ENCODE measurements around the gene SEC11C.

DNA sequence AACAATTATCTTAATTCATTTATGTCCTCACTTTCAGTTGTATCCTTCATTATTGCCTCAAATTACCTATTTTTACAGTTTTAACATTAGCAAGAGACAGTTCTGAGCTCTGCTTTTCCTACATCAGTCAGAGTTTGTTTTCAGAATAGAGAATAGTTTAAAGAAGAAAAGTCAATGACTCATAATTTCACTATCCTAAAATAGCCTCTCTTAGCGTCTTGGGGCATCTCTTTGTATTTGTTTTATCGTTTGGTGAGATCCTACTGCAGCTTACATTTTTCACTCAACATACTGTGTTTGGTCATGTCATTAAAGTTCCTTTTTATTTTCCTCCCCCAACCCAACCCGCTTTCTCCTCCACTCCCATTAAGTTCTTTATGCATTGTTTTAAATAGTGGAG lies 3.8 kb downstream of the SEC11C start:
- TF ChIP-seq, protein P1, sequence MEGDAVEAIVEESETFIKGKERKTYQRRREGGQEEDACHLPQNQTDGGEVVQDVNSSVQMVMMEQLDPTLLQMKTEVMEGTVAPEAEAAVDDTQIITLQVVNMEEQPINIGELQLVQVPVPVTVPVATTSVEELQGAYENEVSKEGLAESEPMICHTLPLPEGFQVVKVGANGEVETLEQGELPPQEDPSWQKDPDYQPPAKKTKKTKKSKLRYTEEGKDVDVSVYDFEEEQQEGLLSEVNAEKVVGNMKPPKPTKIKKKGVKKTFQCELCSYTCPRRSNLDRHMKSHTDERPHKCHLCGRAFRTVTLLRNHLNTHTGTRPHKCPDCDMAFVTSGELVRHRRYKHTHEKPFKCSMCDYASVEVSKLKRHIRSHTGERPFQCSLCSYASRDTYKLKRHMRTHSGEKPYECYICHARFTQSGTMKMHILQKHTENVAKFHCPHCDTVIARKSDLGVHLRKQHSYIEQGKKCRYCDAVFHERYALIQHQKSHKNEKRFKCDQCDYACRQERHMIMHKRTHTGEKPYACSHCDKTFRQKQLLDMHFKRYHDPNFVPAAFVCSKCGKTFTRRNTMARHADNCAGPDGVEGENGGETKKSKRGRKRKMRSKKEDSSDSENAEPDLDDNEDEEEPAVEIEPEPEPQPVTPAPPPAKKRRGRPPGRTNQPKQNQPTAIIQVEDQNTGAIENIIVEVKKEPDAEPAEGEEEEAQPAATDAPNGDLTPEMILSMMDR (conservative IDR thresholded peaks at IDR 0.05; ENCODE audit: low read depth, low read length), result no peak
- TF ChIP-seq EZH2 (IDR thresholded peaks at IDR 0.05; ENCODE audit: low read length, unreplicated experiment), result no peak

Measured in PC-3 (cell line).